Epithelial cell of esophagus (primary cell): ENCODE measurements around the gene CUL4A.

Experiments
- DNase-seq: peaks from one replicate; pipeline ENCODE4 v3.0.0; 2010; ENCODE audit warnings: low read depth
- H3K4me3 ChIP-seq: 2 replicates; pipeline ENCODE4 v1.5.1; 2011; ENCODE audit warnings: mild to moderate bottlenecking, low read length, control low read depth
- CTCF ChIP-seq: IDR thresholded peaks from 2 replicates; pipeline ENCODE4 v1.5.1; 2011; ENCODE audit warnings: low read depth, mild to moderate bottlenecking, low read length, control low read depth, inconsistent platforms; ENCODE audit not compliant: insufficient read depth; ENCODE audit errors: missing control alignments

Gene CUL4A

GRCh38 chr13:113296823-113297369 lies 87.5 kb downstream of the CUL4A start, which contains the start of gene LAMP1:
LAMP1 (plus strand) TSS chr13:113297239; CDS start chr13:113297435, 196 bp downstream.
- peak within 1 kb of the TSS; percentile 89 for H3K4me3 ChIP-seq
- DNase-seq = peak; percentile 97
- TF ChIP-seq CTCF = no peak

- no peak for TF ChIP-seq CTCF
- peak overlapping the region; percentile 89 for H3K4me3 ChIP-seq
- DNase-seq = peak; percentile 32
These were observed 88.1 kb downstream of the CUL4A start for GRCh38 chr13:113297370-113298042.

GRCh38 chr13:113298043-113298945 lies 88.9 kb downstream of the CUL4A start:
- H3K4me3 ChIP-seq = peak overlapping the region; percentile 89
- peak; percentile 86 for DNase-seq
- no peak for TF ChIP-seq CTCF

GRCh38 chr13:113299951-113300350 lies 90.5 kb downstream of the CUL4A start:
- no peak for DNase-seq
- TF ChIP-seq CTCF = no peak
- no peak overlapping the region for H3K4me3 ChIP-seq

- TF ChIP-seq CTCF = no peak
- H3K4me3 ChIP-seq = no peak overlapping the region
- DNase-seq = no peak
These were observed 93.6 kb downstream of the CUL4A start for GRCh38 chr13:113302986-113303385.

GRCh38 chr13:113304121-113304520 lies 94.7 kb downstream of the CUL4A start:
- no peak for TF ChIP-seq CTCF
- H3K4me3 ChIP-seq = no peak overlapping the region
- DNase-seq = no peak
